Neural progenitor cell (in vitro differentiated cells): ENCODE measurements around the gene PSMD11. TPM values are rescaled to one million over a fixed set of nuclear protein-coding genes. Genes with fewer than 3 reads are reported as not detected.

ENCODE experiments used
- DNase-seq: peaks from one replicate; pipeline ENCODE4 v3.0.0-alpha.2; 2016; ENCODE audit warnings: low spot score
- H2AFZ ChIP-seq: fragments of 200-600 bp; sonication (generic); replicated peaks from 2 replicates; pipeline ENCODE4 v1.6.1; 2016; ENCODE audit warnings: antibody characterized with exemption
- H3F3A ChIP-seq: fragments of 200-600 bp; sonication (generic); 2 replicates; pipeline ENCODE4 v1.6.1; 2016; ENCODE audit warnings: antibody characterized with exemption, low read depth
- H3K27ac ChIP-seq: fragments of 200-600 bp; sonication (generic); 2 replicates; pipeline ENCODE4 v1.5.1; 2016; ENCODE audit warnings: mild to moderate bottlenecking
- H3K27me3 ChIP-seq: fragments of 200-600 bp; sonication (generic); 2 replicates; pipeline ENCODE4 v1.6.1; 2016; ENCODE audit warnings: mild to moderate bottlenecking, moderate library complexity
- H3K36me3 ChIP-seq: fragments of 200-600 bp; sonication (generic); 2 replicates; pipeline ENCODE4 v1.5.1; 2016
- H3K4me1 ChIP-seq: fragments of 200-600 bp; sonication (generic); 2 replicates; pipeline ENCODE4 v1.6.1; 2016; ENCODE audit warnings: mixed run types
- H3K4me2 ChIP-seq: fragments of 200-600 bp; sonication (generic); 2 replicates; pipeline ENCODE4 v1.6.1; 2016
- H3K4me3 ChIP-seq: fragments of 200-600 bp; sonication (generic); 2 replicates; pipeline ENCODE4 v1.5.1; 2016
- H3K79me2 ChIP-seq: fragments of 200-600 bp; sonication (generic); 2 replicates; pipeline ENCODE4 v1.6.1; 2016; ENCODE audit warnings: low read depth
- H3K9ac ChIP-seq: fragments of 200-600 bp; sonication (generic); 2 replicates; pipeline ENCODE4 v1.6.1; 2016
- H3K9me3 ChIP-seq: fragments of 200-600 bp; sonication (generic); 2 replicates; pipeline ENCODE4 v1.5.1; 2016; ENCODE audit warnings: low read depth
- H4K20me1 ChIP-seq: fragments of 200-600 bp; sonication (generic); 2 replicates; pipeline ENCODE4 v1.6.1; 2016; ENCODE audit warnings: low read depth
- H3K27ac Mint-ChIP-seq: 3 replicates; pipeline ENCODE4 v1.8.0; 2021; ENCODE audit warnings: mixed read lengths
- H3K27me3 Mint-ChIP-seq: 2 replicates; pipeline ENCODE4 v1.8.0; 2022; ENCODE audit warnings: low read depth, mild to moderate bottlenecking, inconsistent platforms, moderate library complexity, mixed read lengths; ENCODE audit not compliant: insufficient read depth
- H3K36me3 Mint-ChIP-seq: 3 replicates; pipeline ENCODE4 v1.8.0; 2021; ENCODE audit warnings: mixed read lengths
- H3K4me1 Mint-ChIP-seq: 3 replicates; pipeline ENCODE4 v1.8.0; 2021; ENCODE audit warnings: mixed read lengths
- H3K4me3 Mint-ChIP-seq: 3 replicates; pipeline ENCODE4 v1.8.0; 2021; ENCODE audit warnings: mild to moderate bottlenecking, moderate library complexity, mixed read lengths
- H3K9me3 Mint-ChIP-seq: 3 replicates; pipeline ENCODE4 v1.8.0; 2020; ENCODE audit warnings: mixed read lengths
- EZH2 ChIP-seq: fragments of 200-600 bp; sonication (generic); IDR thresholded peaks from 2 replicates; pipeline ENCODE4 v1.6.1; 2017; ENCODE audit warnings: antibody characterized with exemption, mild to moderate bottlenecking, moderate library complexity
- EZH2phosphoT487 ChIP-seq: fragments of 200-600 bp; sonication (generic); IDR thresholded peaks from 2 replicates; pipeline ENCODE4 v1.6.1; 2017; ENCODE audit warnings: antibody characterized with exemption
- total RNA-seq: library from RNA; depleted of rRNA; stranded (reverse); fragments of >200 nt; gene quantifications from 2 replicates; pipeline ENCODE4 v1.2.3, GENCODE V29; 2015; ENCODE audit warnings: low replicate concordance
- TF ChIP-seq, protein P1 (sequence below): fragments of 200-600 bp; sonication (generic); IDR thresholded peaks from 2 replicates; pipeline ENCODE4 v1.5.1; 2017; ENCODE audit warnings: antibody characterized with exemption, mild to moderate bottlenecking

The PSMD11 gene
- total RNA-seq, 1 donor from 2014 or later = 101 TPM

- H3K36me3 ChIP-seq = peaks cover 5% of the 10 kb centered on the region
- no peaks in the 10 kb centered on the region for H3K27me3 Mint-ChIP-seq
- H4K20me1 ChIP-seq = peaks cover 2% of the 10 kb centered on the region
- TF ChIP-seq EZH2phosphoT487 (no peak), EZH2 (no peak)
- TF ChIP-seq, protein P1, sequence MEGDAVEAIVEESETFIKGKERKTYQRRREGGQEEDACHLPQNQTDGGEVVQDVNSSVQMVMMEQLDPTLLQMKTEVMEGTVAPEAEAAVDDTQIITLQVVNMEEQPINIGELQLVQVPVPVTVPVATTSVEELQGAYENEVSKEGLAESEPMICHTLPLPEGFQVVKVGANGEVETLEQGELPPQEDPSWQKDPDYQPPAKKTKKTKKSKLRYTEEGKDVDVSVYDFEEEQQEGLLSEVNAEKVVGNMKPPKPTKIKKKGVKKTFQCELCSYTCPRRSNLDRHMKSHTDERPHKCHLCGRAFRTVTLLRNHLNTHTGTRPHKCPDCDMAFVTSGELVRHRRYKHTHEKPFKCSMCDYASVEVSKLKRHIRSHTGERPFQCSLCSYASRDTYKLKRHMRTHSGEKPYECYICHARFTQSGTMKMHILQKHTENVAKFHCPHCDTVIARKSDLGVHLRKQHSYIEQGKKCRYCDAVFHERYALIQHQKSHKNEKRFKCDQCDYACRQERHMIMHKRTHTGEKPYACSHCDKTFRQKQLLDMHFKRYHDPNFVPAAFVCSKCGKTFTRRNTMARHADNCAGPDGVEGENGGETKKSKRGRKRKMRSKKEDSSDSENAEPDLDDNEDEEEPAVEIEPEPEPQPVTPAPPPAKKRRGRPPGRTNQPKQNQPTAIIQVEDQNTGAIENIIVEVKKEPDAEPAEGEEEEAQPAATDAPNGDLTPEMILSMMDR = no peak
- H3K79me2 ChIP-seq = no peaks in the 10 kb centered on the region
- H3K9me3 ChIP-seq = no peaks in the 10 kb centered on the region
- no peaks in the 10 kb centered on the region for H3K9me3 Mint-ChIP-seq
- H2AFZ ChIP-seq = no peak overlapping the region
- H3K27ac Mint-ChIP-seq = no peak overlapping the region
- H3K4me2 ChIP-seq = no peak overlapping the region
- no peak for DNase-seq
- H3K27me3 ChIP-seq = no peaks in the 10 kb centered on the region
- H3K9ac ChIP-seq = no peak overlapping the region
- H3F3A ChIP-seq = peaks cover 3% of the 10 kb centered on the region
- no peak overlapping the region for H3K4me3 ChIP-seq
- peaks cover 2% of the 10 kb centered on the region for H3K4me1 Mint-ChIP-seq
- peaks cover 62% of the 10 kb centered on the region for H3K36me3 Mint-ChIP-seq
- no peak overlapping the region for H3K4me3 Mint-ChIP-seq
- H3K4me1 ChIP-seq = no peaks in the 10 kb centered on the region
- no peak overlapping the region for H3K27ac ChIP-seq
These were observed 30.9 kb downstream of the PSMD11 start for GRCh38 chr17:32475258-32475657.

- Histone ChIP-seq H3K4me3 (no peak overlapping the region), H3K4me2 (no peak overlapping the region), H3K9me3 (no peaks in the 10 kb centered on the region), H3K4me1 (no peaks in the 10 kb centered on the region), H3K9ac (no peak overlapping the region), H2AFZ (no peak overlapping the region), H3K27ac (no peak overlapping the region), H3K36me3 (peaks cover 5% of the 10 kb centered on the region), H4K20me1 (peaks cover under 1% of the 10 kb centered on the region), H3K27me3 (no peaks in the 10 kb centered on the region), H3F3A (peaks cover 14% of the 10 kb centered on the region), H3K79me2 (no peaks in the 10 kb centered on the region)
- H3K4me1 Mint-ChIP-seq = peaks cover 8% of the 10 kb centered on the region
- H3K27me3 Mint-ChIP-seq = no peaks in the 10 kb centered on the region
- H3K9me3 Mint-ChIP-seq = no peaks in the 10 kb centered on the region
- TF ChIP-seq, protein P1 = no peak
- no peak for TF ChIP-seq EZH2phosphoT487
- TF ChIP-seq EZH2 = no peak
- H3K27ac Mint-ChIP-seq = no peak overlapping the region
- peaks cover 61% of the 10 kb centered on the region for H3K36me3 Mint-ChIP-seq
- DNase-seq = no peak
- no peak overlapping the region for H3K4me3 Mint-ChIP-seq
These were observed 32.9 kb downstream of the PSMD11 start for GRCh38 chr17:32477220-32477619.

DNA sequence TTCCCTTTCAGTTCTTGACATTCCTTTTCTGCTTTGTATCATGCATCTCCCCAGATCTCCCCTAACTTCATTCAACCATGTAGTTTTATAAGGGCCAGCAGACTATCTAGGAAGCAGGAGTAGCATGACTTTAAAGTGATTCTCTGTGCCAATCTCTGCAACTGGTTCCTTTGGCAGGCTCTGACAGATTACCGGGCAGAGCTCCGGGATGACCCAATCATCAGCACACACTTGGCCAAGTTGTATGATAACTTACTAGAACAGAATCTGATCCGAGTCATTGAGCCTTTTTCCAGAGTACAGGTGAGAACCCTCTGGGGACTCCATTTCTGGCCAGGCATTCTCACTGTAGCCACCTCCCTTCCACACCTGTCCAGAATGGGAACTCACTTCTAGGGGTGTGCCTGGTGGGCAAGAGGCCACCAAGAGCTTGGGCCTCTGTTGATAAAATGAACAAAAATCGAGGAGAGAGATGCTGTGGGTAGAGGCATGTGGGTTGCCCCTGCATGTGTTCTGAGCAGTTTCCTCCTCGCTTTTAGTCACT is 34.8 kb downstream of the PSMD11 start:
- DNase-seq = no peak
- peaks cover 33% of the 10 kb centered on the region for H3F3A ChIP-seq
- H3K4me1 Mint-ChIP-seq = peaks cover 26% of the 10 kb centered on the region
- H3K9ac ChIP-seq = no peak overlapping the region
- H3K27ac Mint-ChIP-seq = no peak overlapping the region
- no peak overlapping the region for H3K4me3 ChIP-seq
- peaks cover 54% of the 10 kb centered on the region for H3K36me3 Mint-ChIP-seq
- H3K9me3 Mint-ChIP-seq = no peaks in the 10 kb centered on the region
- H3K4me2 ChIP-seq = no peak overlapping the region
- TF ChIP-seq EZH2phosphoT487 = no peak
- TF ChIP-seq EZH2 = no peak
- TF ChIP-seq, protein P1 = no peak
- no peaks in the 10 kb centered on the region for H3K27me3 Mint-ChIP-seq
- H3K27me3 ChIP-seq = no peaks in the 10 kb centered on the region
- no peaks in the 10 kb centered on the region for H3K9me3 ChIP-seq
- H3K4me1 ChIP-seq = peaks cover 17% of the 10 kb centered on the region
- H3K36me3 ChIP-seq = peaks cover 5% of the 10 kb centered on the region
- no peak overlapping the region for H3K4me3 Mint-ChIP-seq
- no peak overlapping the region for H2AFZ ChIP-seq
- peaks cover 9% of the 10 kb centered on the region for H4K20me1 ChIP-seq
- no peaks in the 10 kb centered on the region for H3K79me2 ChIP-seq
- no peak overlapping the region for H3K27ac ChIP-seq
